ENCODE data around the gene MGAT4A. TPM values are rescaled to one million over a fixed set of nuclear protein-coding genes. Genes with fewer than 3 reads are reported as not detected.

The MGAT4A gene
- total RNA-seq, 2 donors from 2014 or later, result 13.2 to 37.4 TPM

DNA sequence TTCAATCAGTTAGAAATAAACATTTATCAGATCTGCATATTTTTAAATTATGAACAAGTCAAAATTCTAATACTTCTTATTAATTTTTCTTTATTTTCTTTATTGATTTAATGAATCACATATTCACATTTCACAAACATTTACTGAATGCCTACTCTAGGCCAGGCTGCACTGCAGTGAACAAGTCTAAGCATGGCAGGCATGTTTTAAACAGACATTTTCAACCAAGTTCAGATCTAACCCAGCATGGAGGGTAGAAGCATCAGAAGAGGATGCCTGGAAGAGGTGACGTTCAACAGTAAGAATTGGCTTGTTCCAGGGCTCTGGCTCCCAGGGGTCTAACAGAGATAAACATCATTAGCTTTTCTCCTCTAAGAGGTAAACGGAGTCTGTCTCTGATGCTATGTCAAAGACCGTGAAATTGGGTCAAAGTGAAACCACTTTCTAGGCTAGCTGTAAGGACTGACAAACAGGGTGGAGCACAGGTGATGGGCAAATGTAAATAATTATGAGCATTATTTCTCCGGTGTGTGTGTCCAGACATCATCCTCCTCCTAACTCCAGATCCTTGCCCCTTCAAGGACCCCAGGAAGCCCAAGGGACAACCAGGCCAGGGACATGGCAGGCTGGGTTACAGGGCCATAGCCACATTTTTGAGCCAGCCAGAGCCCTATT lies 72.0 kb downstream of the MGAT4A start:
- H3K27ac ChIP-seq, result no peak overlapping the region
- peaks cover 0 to 4% of the 10 kb centered on the region in 2 donors for H3K4me1 ChIP-seq

DNA sequence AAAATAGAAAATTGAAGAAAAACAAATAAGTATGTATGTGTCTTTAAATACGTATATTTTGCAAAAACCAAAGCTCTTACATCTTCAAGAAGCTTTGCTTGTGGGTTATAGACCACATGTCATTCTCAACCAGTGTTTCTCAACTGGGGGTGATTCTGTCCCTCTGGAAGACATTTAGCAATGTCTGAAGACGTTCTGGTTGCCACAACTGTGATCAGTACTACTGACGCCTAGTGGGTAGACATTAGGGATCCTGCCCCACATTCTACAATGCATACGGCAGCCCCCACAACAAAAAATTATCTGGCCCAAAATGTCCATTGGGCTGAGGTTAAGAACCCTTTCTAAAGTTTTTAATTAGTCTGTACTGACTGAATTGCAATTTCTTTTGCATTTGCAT lies 74.1 kb downstream of the MGAT4A start:
- H3K9me3 ChIP-seq, result peaks cover 0 to 6% of the 10 kb centered on the region in 2 donors
- H3K36me3 ChIP-seq, result no peaks in the 10 kb centered on the region
- H3K27ac ChIP-seq, result no peak overlapping the region
- TF ChIP-seq, protein P1, sequence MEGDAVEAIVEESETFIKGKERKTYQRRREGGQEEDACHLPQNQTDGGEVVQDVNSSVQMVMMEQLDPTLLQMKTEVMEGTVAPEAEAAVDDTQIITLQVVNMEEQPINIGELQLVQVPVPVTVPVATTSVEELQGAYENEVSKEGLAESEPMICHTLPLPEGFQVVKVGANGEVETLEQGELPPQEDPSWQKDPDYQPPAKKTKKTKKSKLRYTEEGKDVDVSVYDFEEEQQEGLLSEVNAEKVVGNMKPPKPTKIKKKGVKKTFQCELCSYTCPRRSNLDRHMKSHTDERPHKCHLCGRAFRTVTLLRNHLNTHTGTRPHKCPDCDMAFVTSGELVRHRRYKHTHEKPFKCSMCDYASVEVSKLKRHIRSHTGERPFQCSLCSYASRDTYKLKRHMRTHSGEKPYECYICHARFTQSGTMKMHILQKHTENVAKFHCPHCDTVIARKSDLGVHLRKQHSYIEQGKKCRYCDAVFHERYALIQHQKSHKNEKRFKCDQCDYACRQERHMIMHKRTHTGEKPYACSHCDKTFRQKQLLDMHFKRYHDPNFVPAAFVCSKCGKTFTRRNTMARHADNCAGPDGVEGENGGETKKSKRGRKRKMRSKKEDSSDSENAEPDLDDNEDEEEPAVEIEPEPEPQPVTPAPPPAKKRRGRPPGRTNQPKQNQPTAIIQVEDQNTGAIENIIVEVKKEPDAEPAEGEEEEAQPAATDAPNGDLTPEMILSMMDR (IDR thresholded peaks at IDR 0.05), result no peak
- no peak for DNase-seq (ENCODE audit: low spot score)
- no peak overlapping the region for H3K4me3 ChIP-seq
- no peaks in the 10 kb centered on the region for H3K27me3 ChIP-seq
- H3K4me1 ChIP-seq, result peaks cover 0 to 4% of the 10 kb centered on the region in 2 donors

More for the DNA sequence above, 72.0 kb downstream of the MGAT4A start:
- H3K36me3 ChIP-seq, result peaks cover 7% of the 10 kb centered on the region
- H3K9me3 ChIP-seq, result peaks cover 0 to 6% of the 10 kb centered on the region in 2 donors
- DNase-seq (ENCODE audit: low spot score), result no peak
- no peaks in the 10 kb centered on the region for H3K27me3 ChIP-seq
- TF ChIP-seq, protein P1 (IDR thresholded peaks at IDR 0.05), result no peak
- H3K4me3 ChIP-seq, result no peak overlapping the region

DNA sequence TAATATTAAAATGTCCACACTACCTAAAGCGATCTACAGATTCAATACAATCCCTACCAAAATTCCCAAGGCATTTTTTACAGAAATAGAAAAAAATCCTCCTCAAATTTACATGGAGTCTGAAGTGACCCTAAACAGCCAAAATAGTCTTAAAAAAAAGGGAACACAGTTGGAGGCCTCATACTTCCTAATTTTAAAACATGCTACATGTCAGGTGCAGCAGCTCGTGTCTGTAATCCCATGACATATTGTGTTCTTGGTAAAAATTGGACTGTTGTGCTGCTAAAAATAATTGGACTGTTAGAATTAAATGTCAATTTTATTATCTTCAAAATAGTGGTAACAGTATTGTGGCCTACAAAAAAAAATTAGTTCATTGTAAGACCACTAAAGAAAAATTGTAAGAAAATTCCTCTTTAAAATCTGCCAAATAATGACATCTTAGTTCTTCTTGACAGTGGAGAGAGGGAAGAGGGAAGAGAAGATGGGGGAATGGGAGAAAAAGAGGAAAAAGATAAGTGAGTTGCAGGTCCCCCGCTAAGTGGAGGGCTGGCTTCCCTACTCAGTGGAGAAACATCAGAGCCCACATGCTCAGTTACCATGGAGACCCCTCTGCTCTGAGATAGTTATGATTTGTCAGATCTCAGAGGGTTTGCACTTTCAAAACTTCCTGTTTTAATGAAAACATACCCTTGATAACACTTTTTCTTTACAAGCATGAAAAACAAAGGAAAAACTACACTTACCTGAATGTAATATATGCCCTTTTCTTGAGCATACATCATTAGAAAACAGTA lies 76.0 kb downstream of the MGAT4A start:
- Histone ChIP-seq H3K4me3 (no peak overlapping the region), H3K9me3 (no peaks in the 10 kb centered on the region), H3K27ac (no peak overlapping the region), H3K36me3 (no peaks in the 10 kb centered on the region), H3K4me1 (peaks cover 0 to 4% of the 10 kb centered on the region in 2 donors), H3K27me3 (no peaks in the 10 kb centered on the region)
- DNase-seq (ENCODE audit: low spot score), result no peak
- TF ChIP-seq, protein P1 (IDR thresholded peaks at IDR 0.05), result no peak

DNA sequence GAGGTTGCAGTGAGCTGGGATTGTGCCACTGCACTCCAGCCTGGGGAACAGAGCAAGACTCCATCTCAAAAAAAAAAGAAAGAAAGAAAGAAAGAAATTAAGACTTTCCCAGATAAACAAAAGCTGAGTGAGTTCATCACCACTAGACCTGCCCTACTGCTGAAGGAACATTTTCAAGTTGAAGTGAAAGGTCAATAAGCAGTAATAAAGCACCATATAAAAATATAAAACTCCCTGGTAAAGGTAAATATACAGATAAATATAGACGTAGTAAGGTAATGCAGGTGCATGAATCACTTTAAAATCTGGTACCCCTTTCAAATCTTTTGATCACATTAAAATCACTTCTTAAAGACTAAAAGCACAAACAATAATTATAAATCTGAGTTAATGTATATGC lies 79.9 kb downstream of the MGAT4A start:
- Histone ChIP-seq H3K27me3 (no peaks in the 10 kb centered on the region), H3K36me3 (peaks cover 11% of the 10 kb centered on the region), H3K4me3 (no peak overlapping the region), H3K9me3 (no peaks in the 10 kb centered on the region), H3K4me1 (peaks cover 0 to 4% of the 10 kb centered on the region in 2 donors), H3K27ac (no peak overlapping the region)
- TF ChIP-seq, protein P1 (IDR thresholded peaks at IDR 0.05), result no peak
- DNase-seq (ENCODE audit: low spot score), result no peak

DNA sequence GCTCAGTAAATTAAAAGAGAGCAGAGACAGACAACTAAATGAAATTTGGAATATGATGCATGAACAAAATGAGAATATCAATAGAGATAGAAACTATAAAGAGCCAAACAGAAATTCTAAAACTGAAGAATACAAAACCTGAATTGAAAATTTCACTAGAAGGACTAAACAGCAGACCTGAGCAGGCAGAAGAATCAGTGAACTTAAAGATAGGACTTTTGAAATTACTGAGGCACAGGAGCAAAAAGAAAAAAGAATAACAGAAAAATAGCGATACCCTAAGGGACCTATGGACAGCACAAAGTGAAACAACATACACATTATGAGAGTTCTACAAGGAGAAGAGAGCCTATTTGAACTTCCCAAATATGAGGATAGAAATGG lies 80.9 kb downstream of the MGAT4A start:
- H3K36me3 ChIP-seq, result peaks cover 11% of the 10 kb centered on the region
- H3K9me3 ChIP-seq, result no peaks in the 10 kb centered on the region
- TF ChIP-seq, protein P1 (IDR thresholded peaks at IDR 0.05), result no peak
- H3K27me3 ChIP-seq, result no peaks in the 10 kb centered on the region
- H3K4me3 ChIP-seq, result no peak overlapping the region
- no peak overlapping the region for H3K27ac ChIP-seq
- DNase-seq (ENCODE audit: low spot score), result no peak
- peaks cover 0 to 1% of the 10 kb centered on the region in 2 donors for H3K4me1 ChIP-seq

Data from right atrium auricular region (tissue), 2 donors.